Ishikawa (cell line): ENCODE results near the gene KRTAP5-4.

ENCODE experiments used
- CEBPB ChIP-seq: IDR thresholded peaks from 2 replicates; pipeline ENCODE4 v1.6.1; 2012
- CREB1 ChIP-seq: IDR thresholded peaks from 2 replicates; pipeline ENCODE4 v1.6.1; 2012; ENCODE audit warnings: low read depth
- EGR1 ChIP-seq: IDR thresholded peaks from 2 replicates; pipeline ENCODE4 v1.6.1; 2012
- EP300 ChIP-seq: IDR thresholded peaks from 2 replicates; pipeline ENCODE4 v1.6.1; 2012; ENCODE audit warnings: borderline replicate concordance
- FOXM1 ChIP-seq: IDR thresholded peaks from 2 replicates; pipeline ENCODE4 v1.6.1; 2012; ENCODE audit warnings: low read depth, borderline replicate concordance
- MAX ChIP-seq: IDR thresholded peaks from 2 replicates; pipeline ENCODE4 v1.6.1; 2012
- NFIC ChIP-seq: IDR thresholded peaks from 2 replicates; pipeline ENCODE4 v1.6.1; 2012
- RAD21 ChIP-seq: IDR thresholded peaks from 2 replicates; pipeline ENCODE4 v1.6.1; 2012; ENCODE audit warnings: low read depth
- REST ChIP-seq: IDR thresholded peaks from 2 replicates; pipeline ENCODE4 v1.6.1; 2012; ENCODE audit warnings: low read depth, mild to moderate bottlenecking
- TAF1 ChIP-seq: IDR thresholded peaks from 2 replicates; pipeline ENCODE4 v1.6.1; 2012; ENCODE audit warnings: low read depth, mild to moderate bottlenecking
- TCF12 ChIP-seq: IDR thresholded peaks from 2 replicates; pipeline ENCODE4 v1.6.1; 2012; ENCODE audit warnings: low read depth
- TEAD4 ChIP-seq: IDR thresholded peaks from 2 replicates; pipeline ENCODE4 v1.6.1; 2012
- USF1 ChIP-seq: IDR thresholded peaks from 2 replicates; pipeline ENCODE4 v1.6.1; 2012
- YY1 ChIP-seq: IDR thresholded peaks from 2 replicates; pipeline ENCODE4 v1.6.1; 2012; ENCODE audit warnings: low read depth

GRCh38 chr11:1586699-1587098, 35.2 kb downstream of the KRTAP5-4 start:
- TF ChIP-seq TAF1 (no peak), FOXM1 (no peak), CREB1 (no peak), RAD21 (no peak), REST (no peak), USF1 (no peak), MAX (no peak), EP300 (no peak), EGR1 (no peak), YY1 (no peak), TCF12 (no peak), NFIC (no peak), CEBPB (no peak), TEAD4 (no peak)
